ENCODE measurements around the gene VPS13D. TPM values are rescaled to one million over a fixed set of nuclear protein-coding genes. Genes with fewer than 3 reads are reported as not detected.

Gene VPS13D
- total RNA-seq, 4 donors from 2014 or later, result 42.5 to 103 (median 59.8) TPM

- H3K27ac ChIP-seq, result no peak overlapping the region
- WGBS, 2 donors, result 70 to 87% methylated on average over 2 of the region's 2 CpGs
- peaks cover 7 to 98% (median 36%) of the 10 kb centered on the region in 3 donors for H3K36me3 ChIP-seq
- no peak overlapping the region for H3K4me3 ChIP-seq
- H3K4me1 ChIP-seq, result no peaks in the 10 kb centered on the region
- intact Hi-C loops (cut with DNase I), result no loop called here
- no peaks in the 10 kb centered on the region for H3K9me3 ChIP-seq
- DNase-seq, result no peak
- TF ChIP-seq POLR2A (IDR thresholded peaks at IDR 0.05), result no peak
- TF ChIP-seq CTCF (IDR thresholded peaks at IDR 0.05), result no peak
- no peaks in the 10 kb centered on the region for H3K27me3 ChIP-seq
Measured at GRCh38 chr1:12302798-12303447, 73.1 kb downstream of the VPS13D start.

GRCh38 chr1:12305377-12305776 lies 75.5 kb downstream of the VPS13D start:
- Histone ChIP-seq H3K4me1 (peaks cover 0 to 20% (median 10%) of the 10 kb centered on the region in 3 donors), H3K36me3 (peaks cover 7 to 97% (median 34%) of the 10 kb centered on the region in 3 donors)

GRCh38 chr1:12309783-12310742 lies 80.2 kb downstream of the VPS13D start:
- no peaks in the 10 kb centered on the region for H3K27me3 ChIP-seq
- H3K36me3 ChIP-seq, result peaks cover 7 to 97% (median 23%) of the 10 kb centered on the region in 3 donors
- 51 to 56% methylated on average over 6 of the region's 6 CpGs for WGBS, 2 donors
- H3K4me3 ChIP-seq, result no peak overlapping the region
- no peak for TF ChIP-seq CTCF (IDR thresholded peaks at IDR 0.05)
- TF ChIP-seq POLR2A (IDR thresholded peaks at IDR 0.05), result no peak
- H3K4me1 ChIP-seq, result peaks cover 0 to 40% (median 10%) of the 10 kb centered on the region in 3 donors
- no peak for DNase-seq
- H3K9me3 ChIP-seq, result no peaks in the 10 kb centered on the region
- intact Hi-C loops (cut with DNase I), result loop anchor here (10.0 kb wide), 1 partner anchor 315 kb away; no protein-coding TSS in a partner anchor
- peak overlapping the region; percentile 55 to 87 (median 82) for H3K27ac ChIP-seq

More at GRCh38 chr1:12305377-12305776, 75.5 kb downstream of the VPS13D start:
- DNase-seq, result no peak
- peak overlapping the region in 2 of 4 donors; percentile 28 to 46 for H3K27ac ChIP-seq
- no peaks in the 10 kb centered on the region for H3K9me3 ChIP-seq
- TF ChIP-seq CTCF (IDR thresholded peaks at IDR 0.05) (no peak), POLR2A (IDR thresholded peaks at IDR 0.05) (no peak)
- WGBS, 2 donors, result 89 to 97% methylated on average over 3 to 7 of the region's 8 CpGs
- intact Hi-C loops (cut with DNase I), result no loop called here
- no peak overlapping the region for H3K4me3 ChIP-seq
- no peaks in the 10 kb centered on the region for H3K27me3 ChIP-seq

GRCh38 chr1:12314333-12314903 lies 84.6 kb downstream of the VPS13D start:
- DNase-seq, result no peak
- 33 to 73% methylated on average over 1 of the region's 1 CpG for WGBS, 2 donors
- no peak for TF ChIP-seq POLR2A (IDR thresholded peaks at IDR 0.05)
- peak in 5 of 6 experiments; percentile 27 to 52 (median 34) for TF ChIP-seq CTCF (IDR thresholded peaks at IDR 0.05)
- Histone ChIP-seq H3K27me3 (no peaks in the 10 kb centered on the region), H3K4me1 (peaks cover 0 to 47% (median 16%) of the 10 kb centered on the region in 3 donors), H3K9me3 (no peaks in the 10 kb centered on the region), H3K36me3 (peaks cover 4 to 97% (median 19%) of the 10 kb centered on the region in 3 donors), H3K27ac (peak overlapping the region in 3 of 4 donors; percentile 15 to 78 (median 67)), H3K4me3 (no peak overlapping the region)
- intact Hi-C loops (cut with DNase I), result loop anchor here (10.0 kb wide), 1 partner anchor 310 kb away; no protein-coding TSS in a partner anchor

Measured in esophagus squamous epithelium (tissue), 5 donors.